ENCODE results near the gene JMJD7. TPM values are rescaled to one million over a fixed set of nuclear protein-coding genes. Genes with fewer than 3 reads are reported as not detected.

The JMJD7 gene
- total RNA-seq, 1 experiment from 2014 or later: 13.5 TPM

- CTCF ChIA-PET: no interaction called here
Observed at GRCh38 chr15:41801185-41801584, 26.7 kb upstream of the JMJD7 start.

More at GRCh38 chr15:41801185-41801584, 26.7 kb upstream of the JMJD7 start:
- Histone ChIP-seq H3K4me2 (ENCODE audit: low read length) (no peak overlapping the region), H3K4me3 (replicated peaks in 1 of 2; ENCODE audit: low read depth in 1 of 2, low read length in 2 of 2) (no peak overlapping the region), H3K36me3 (ENCODE audit: control insufficient read depth in 1 of 2, insufficient read depth in 2 of 2, low read length in 2 of 2) (0 out of 4 replicates have a peak, but pooled peaks cover 0 to 8% of the 10 kb centered on the region in 2 experiments), H3K4me1 (ENCODE audit: control insufficient read depth in 1 of 2, insufficient read depth in 2 of 2, low read length in 2 of 2) (peaks cover 7 to 35% of the 10 kb centered on the region in 2 experiments; a peak in 3 of 4 replicates), H4K20me1 (ENCODE audit: insufficient read depth) (no peaks in the 10 kb centered on the region), H2AFZ (ENCODE audit: low read depth, low read length, poor library complexity, severe bottlenecking) (no peak overlapping the region), H3K27ac (ENCODE audit: low read depth, low read length) (no peak overlapping the region), H3K9me3 (ENCODE audit: control insufficient read depth in 1 of 2, insufficient read depth in 1 of 2, low read depth in 1 of 2, low read length in 2 of 2) (no peaks in the 10 kb centered on the region), H3K27me3 (ENCODE audit: insufficient read depth, low read length) (no peaks in the 10 kb centered on the region), H3K9ac (ENCODE audit: low read length) (no peak overlapping the region), H3K9me2 (ENCODE audit: insufficient read depth) (no peaks in the 10 kb centered on the region), H3K79me2 (ENCODE audit: insufficient read depth, low read length) (no peaks in the 10 kb centered on the region)
- BruUV-seq (replicated peaks): no TSS peak
- RAD21 ChIA-PET (ENCODE audit: low non-redundant PET in 1 of 2, low total read pairs in 2 of 2, uncharacterized antibody in 2 of 2, unreplicated experiment in 2 of 2): no interaction called here
- no peak for TF ChIP-seq CTCF (IDR thresholded peaks at IDR 0.05 in 2 of 3, conservative IDR thresholded peaks at IDR 0.05 in 1 of 3; ENCODE audit: borderline replicate concordance in 1 of 3, insufficient read depth in 1 of 3, low read depth in 2 of 3, low read length in 2 of 3)
- TF ChIP-seq REST (IDR thresholded peaks at IDR 0.05; ENCODE audit: low read depth): no peak
- ATAC-seq (no peak), DNase-seq (ENCODE audit: low read depth, low spot score) (no peak)
- POLR2A ChIA-PET: interaction anchor here (1.2 kb wide), 1 partner anchor 27 kb away, joined by 3 read pairs; no protein-coding TSS in a partner anchor
- intact Hi-C loops (cut with micrococcal nuclease): no loop called here

Data from HCT116 (cell line).